Smooth muscle cell (in vitro differentiated cells): Measurements from ENCODE around the gene ONECUT1. TPM values are rescaled to one million over a fixed set of nuclear protein-coding genes. Genes with fewer than 3 reads are reported as not detected.

Experiments
- DNase-seq: peaks from one replicate; lab custom pipeline; 2025; ENCODE audit not compliant: unreplicated experiment; lab: John Stamatoyannopoulos, UW
- H2AFZ ChIP-seq: fragments of 200-600 bp; sonication (generic); 2 replicates; pipeline ENCODE4 v1.6.0; 2016; ENCODE audit warnings: antibody characterized with exemption, low read depth, mild to moderate bottlenecking
- H3F3A ChIP-seq: fragments of 200-600 bp; sonication (generic); 2 replicates; pipeline ENCODE4 v1.6.0; 2017; ENCODE audit warnings: antibody characterized with exemption, low read depth
- H3K27ac ChIP-seq: fragments of 200-600 bp; sonication (generic); 2 replicates; pipeline ENCODE4 v1.5.1; 2016; ENCODE audit warnings: low read depth, mild to moderate bottlenecking
- H3K27me3 ChIP-seq: fragments of 200-600 bp; sonication (generic); 2 replicates; pipeline ENCODE4 v1.6.1; 2016; ENCODE audit warnings: low read depth, mild to moderate bottlenecking
- H3K36me3 ChIP-seq: fragments of 200-600 bp; sonication (generic); 2 replicates; pipeline ENCODE4 v1.5.1; 2016; ENCODE audit warnings: low read depth
- H3K4me1 ChIP-seq: fragments of 200-600 bp; sonication (generic); 2 replicates; pipeline ENCODE4 v1.5.1; 2016; ENCODE audit warnings: low read depth
- H3K4me2 ChIP-seq: fragments of 200-600 bp; sonication (generic); 2 replicates; pipeline ENCODE4 v1.6.0; 2016; ENCODE audit warnings: mild to moderate bottlenecking
- H3K4me3 ChIP-seq: fragments of 200-600 bp; sonication (generic); 2 replicates; pipeline ENCODE4 v1.5.1; 2016; ENCODE audit warnings: mild to moderate bottlenecking
- H3K79me2 ChIP-seq: fragments of 200-600 bp; sonication (generic); 2 replicates; pipeline ENCODE4 v1.6.0; 2016; ENCODE audit warnings: low read depth, mild to moderate bottlenecking
- H3K9ac ChIP-seq: fragments of 200-600 bp; sonication (generic); 2 replicates; pipeline ENCODE4 v1.6.0; 2016; ENCODE audit warnings: low read depth
- H3K9me3 ChIP-seq: fragments of 200-600 bp; sonication (generic); replicated peaks from 2 replicates; pipeline ENCODE4 v1.5.1; 2016; ENCODE audit warnings: low read depth
- H4K20me1 ChIP-seq: fragments of 200-600 bp; sonication (generic); 2 replicates; pipeline ENCODE4 v1.6.0; 2016; ENCODE audit warnings: low read depth
- CTCF ChIP-seq: fragments of 200-600 bp; sonication (generic); IDR thresholded peaks from 2 replicates; pipeline ENCODE4 v1.5.1; 2017; ENCODE audit warnings: borderline replicate concordance, mild to moderate bottlenecking, antibody characterized with exemption; ENCODE audit not compliant: insufficient read depth, poor library complexity, severe bottlenecking
- WGBS: methylation state at CpG from one replicate; pipeline ENCODE4 v1.1.7; 2016; ENCODE audit warnings: low lambda C conversion rate; 5-methylcytosine and 5-hydroxymethylcytosine counted together
- polyA plus RNA-seq: library from polyadenylated mRNA; unstranded; fragments of >200 nt; fragmentation: Nextera tagmentation; extraction: Ambion mirVana; gene quantifications from 2 replicates; pipeline ENCODE4 v1.2.1, GENCODE V29; 2016
- total RNA-seq: library from RNA; depleted of rRNA; stranded (reverse); fragments of >200 nt; gene quantifications from 2 replicates; pipeline ENCODE4 v1.2.3, GENCODE V29; 2014

The ONECUT1 gene
- total and polyA plus RNA-seq, 2 experiments from 2014 or later = 0.61 to 0.99 TPM

GRCh38 chr15:52796228-52796521, 6.0 kb upstream of the ONECUT1 start:
- Histone ChIP-seq H3K27me3 (peaks cover 100% of the 10 kb centered on the region), H3K27ac (no peak overlapping the region), H2AFZ (no peak overlapping the region), H3K79me2 (no peaks in the 10 kb centered on the region), H3K4me1 (peaks cover 9% of the 10 kb centered on the region), H3K4me3 (no peak overlapping the region), H4K20me1 (no peaks in the 10 kb centered on the region), H3K4me2 (no peak overlapping the region), H3F3A (peaks cover 8% of the 10 kb centered on the region), H3K36me3 (no peaks in the 10 kb centered on the region), H3K9ac (no peak overlapping the region), H3K9me3 (no peaks in the 10 kb centered on the region)
- DNase-seq = no peak
- WGBS = 43% methylated on average over 9 of the region's 9 CpGs
- no peak for TF ChIP-seq CTCF

GRCh38 chr15:52795464-52796227, 5.5 kb upstream of the ONECUT1 start:
- Histone ChIP-seq H3K4me1 (peaks cover 9% of the 10 kb centered on the region), H3K9ac (no peak overlapping the region), H3K36me3 (no peaks in the 10 kb centered on the region), H4K20me1 (no peaks in the 10 kb centered on the region), H3K4me2 (no peak overlapping the region), H3K27ac (no peak overlapping the region), H2AFZ (no peak overlapping the region), H3K27me3 (peaks cover 100% of the 10 kb centered on the region), H3F3A (peaks cover 8% of the 10 kb centered on the region), H3K4me3 (no peak overlapping the region), H3K9me3 (no peaks in the 10 kb centered on the region), H3K79me2 (no peaks in the 10 kb centered on the region)
- no peak for TF ChIP-seq CTCF
- no peak for DNase-seq
- WGBS = 31% methylated on average over 31 of the region's 31 CpGs

- Histone ChIP-seq H3K79me2 (no peaks in the 10 kb centered on the region), H3K4me1 (peaks cover 9% of the 10 kb centered on the region), H3K27me3 (peaks cover 95% of the 10 kb centered on the region), H3K27ac (no peak overlapping the region), H4K20me1 (no peaks in the 10 kb centered on the region), H3F3A (peaks cover 8% of the 10 kb centered on the region), H3K4me2 (no peak overlapping the region), H2AFZ (no peak overlapping the region), H3K9ac (no peak overlapping the region), H3K36me3 (no peaks in the 10 kb centered on the region), H3K4me3 (no peak overlapping the region), H3K9me3 (no peaks in the 10 kb centered on the region)
- WGBS = 26% methylated on average over 43 of the region's 43 CpGs
- TF ChIP-seq CTCF = no peak
- DNase-seq = no peak
Observed at GRCh38 chr15:52794665-52795463, 4.7 kb upstream of the ONECUT1 start.

GRCh38 chr15:52791776-52792175, 1.6 kb upstream of the ONECUT1 start:
- no peak overlapping the region for H3K4me2 ChIP-seq
- no peak overlapping the region for H3K4me3 ChIP-seq
- WGBS = 55% methylated on average over 5 of the region's 5 CpGs

More at GRCh38 chr15:52791776-52792175, 1.6 kb upstream of the ONECUT1 start:
- H3K9me3 ChIP-seq = no peaks in the 10 kb centered on the region
- no peaks in the 10 kb centered on the region for H3K79me2 ChIP-seq
- peaks cover 4% of the 10 kb centered on the region for H4K20me1 ChIP-seq
- DNase-seq = no peak
- no peak overlapping the region for H2AFZ ChIP-seq
- TF ChIP-seq CTCF = no peak
- peaks cover 8% of the 10 kb centered on the region for H3F3A ChIP-seq
- H3K4me1 ChIP-seq = peaks cover 9% of the 10 kb centered on the region
- H3K9ac ChIP-seq = no peak overlapping the region
- peaks cover 94% of the 10 kb centered on the region for H3K27me3 ChIP-seq
- no peaks in the 10 kb centered on the region for H3K36me3 ChIP-seq
- no peak overlapping the region for H3K27ac ChIP-seq
